ENCODE measurements around the gene ZNF516.
A peak's percentile ranks its signal among the peaks of the same experiment; 100 is the strongest.

Gene ZNF516

DNA sequence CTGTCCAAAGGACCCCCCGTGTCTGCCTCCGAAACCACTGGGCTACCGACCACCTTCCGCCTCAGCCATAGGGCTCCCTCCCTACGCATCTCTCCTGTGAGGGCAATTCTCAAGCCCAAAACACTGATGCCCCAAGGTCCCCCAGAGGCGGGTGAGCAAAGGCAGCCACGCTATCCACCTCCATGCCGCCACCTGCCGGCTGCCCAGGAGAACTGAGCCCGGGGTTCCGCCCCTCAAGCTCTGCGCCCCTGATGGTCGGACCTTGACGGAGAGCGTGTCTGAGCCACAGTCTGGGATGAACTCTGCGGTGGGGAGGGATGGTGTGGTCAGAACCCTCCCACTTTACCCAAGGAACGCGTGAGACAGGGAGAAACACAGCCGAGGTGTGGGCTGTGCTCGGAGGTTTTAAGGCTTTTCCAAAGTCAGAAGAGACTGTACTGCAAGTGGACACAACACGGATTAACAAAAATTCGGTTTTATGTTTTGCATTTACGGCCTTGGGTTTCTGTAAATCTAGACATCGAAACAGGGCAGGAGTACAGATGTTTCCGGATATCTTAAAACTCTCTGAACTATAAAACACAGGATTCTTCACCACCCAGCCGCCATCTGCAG is 114.1 kb downstream of the ZNF516 start:
- no peak overlapping the region for H2BK120ac ChIP-seq (ENCODE audit: low read depth, low read length)
- H3K4me1 ChIP-seq (ENCODE audit: control insufficient read depth, low read depth, low read length), result no peaks in the 10 kb centered on the region
- H3K18ac ChIP-seq (ENCODE audit: low read length), result no peak overlapping the region
- no peak overlapping the region for H3K56ac ChIP-seq (ENCODE audit: low read length)
- no peak overlapping the region for H3K4me2 ChIP-seq (ENCODE audit: low read length)
- no peak overlapping the region for H3K9ac ChIP-seq (ENCODE audit: low read length)
- H3K79me1 ChIP-seq (ENCODE audit: low read length), result no peaks in the 10 kb centered on the region
- H2AK5ac ChIP-seq (ENCODE audit: low read length), result no peak overlapping the region
- WGBS (ENCODE audit: extremely low coverage, insufficient coverage, low lambda C conversion rate), result no CpG with 5 or more reads among the region's 26 CpGs
- no peak overlapping the region for H4K5ac ChIP-seq (ENCODE audit: low read length)
- no peak overlapping the region for H3K4ac ChIP-seq (ENCODE audit: low read depth, low read length)
- no peak overlapping the region for H2BK15ac ChIP-seq (replicated peaks; ENCODE audit: low read depth)
- no peak overlapping the region for H3K27ac ChIP-seq (ENCODE audit: low read depth, low read length)
- H3K36me3 ChIP-seq (ENCODE audit: control insufficient read depth, insufficient read depth, low read length), result no peaks in the 10 kb centered on the region
- no peak overlapping the region for H4K8ac ChIP-seq (ENCODE audit: low read depth, low read length)
- H3K23ac ChIP-seq (ENCODE audit: low read length), result no peak overlapping the region
- DNase-seq, result peak; percentile 81
- H3K4me3 ChIP-seq (ENCODE audit: low read length), result no peak overlapping the region
- no peak overlapping the region for H2BK5ac ChIP-seq (ENCODE audit: low read length)
- no peaks in the 10 kb centered on the region for H3K27me3 ChIP-seq (ENCODE audit: insufficient read depth, low read length, poor library complexity)
- no peaks in the 10 kb centered on the region for H3K79me2 ChIP-seq (ENCODE audit: control insufficient read depth, insufficient read depth, low read length)

DNA sequence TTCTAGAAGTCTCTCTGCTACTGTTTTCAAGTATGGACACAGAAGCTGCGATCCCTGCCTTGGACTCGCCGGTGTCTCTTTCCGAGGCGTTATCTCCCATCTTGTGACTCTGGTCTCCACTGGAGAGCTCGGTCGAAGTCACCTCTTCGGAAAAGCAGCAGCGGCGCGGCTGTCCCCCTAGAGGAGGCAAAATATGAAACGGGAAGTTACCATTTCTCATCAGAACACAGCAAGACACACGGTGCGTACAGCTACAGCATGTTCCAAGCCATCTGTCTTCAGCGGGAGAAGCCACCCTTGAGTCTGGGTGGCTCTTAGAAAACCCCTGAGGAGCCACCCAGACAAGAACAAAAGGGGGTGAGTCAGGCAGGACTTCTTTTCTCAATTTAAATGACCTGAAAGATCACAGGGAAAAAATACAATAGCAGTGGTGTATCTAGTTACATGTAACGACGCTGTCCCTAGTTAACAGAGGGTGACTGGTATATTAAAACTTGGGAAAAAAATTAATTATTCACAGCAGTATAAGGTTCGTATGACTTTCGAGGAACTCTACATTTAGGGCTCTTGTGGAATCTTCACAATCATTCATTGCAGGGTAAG is 114.8 kb downstream of the ZNF516 start:
- no peak overlapping the region for H3K4me2 ChIP-seq (ENCODE audit: low read length)
- DNase-seq, result no peak
- H3K56ac ChIP-seq (ENCODE audit: low read length), result no peak overlapping the region
- H3K4me1 ChIP-seq (ENCODE audit: control insufficient read depth, low read depth, low read length), result no peaks in the 10 kb centered on the region
- H3K27me3 ChIP-seq (ENCODE audit: insufficient read depth, low read length, poor library complexity), result no peaks in the 10 kb centered on the region
- H4K8ac ChIP-seq (ENCODE audit: low read depth, low read length), result no peak overlapping the region
- no peak overlapping the region for H2BK5ac ChIP-seq (ENCODE audit: low read length)
- no CpG with 5 or more reads among the region's 19 CpGs for WGBS (ENCODE audit: extremely low coverage, insufficient coverage, low lambda C conversion rate)
- H3K36me3 ChIP-seq (ENCODE audit: control insufficient read depth, insufficient read depth, low read length), result no peaks in the 10 kb centered on the region
- H3K27ac ChIP-seq (ENCODE audit: low read depth, low read length), result no peak overlapping the region
- H3K79me2 ChIP-seq (ENCODE audit: control insufficient read depth, insufficient read depth, low read length), result no peaks in the 10 kb centered on the region
- H3K4ac ChIP-seq (ENCODE audit: low read depth, low read length), result no peak overlapping the region
- no peak overlapping the region for H2BK120ac ChIP-seq (ENCODE audit: low read depth, low read length)
- no peak overlapping the region for H3K9ac ChIP-seq (ENCODE audit: low read length)
- H3K23ac ChIP-seq (ENCODE audit: low read length), result no peak overlapping the region
- no peak overlapping the region for H3K4me3 ChIP-seq (ENCODE audit: low read length)
- H2AK5ac ChIP-seq (ENCODE audit: low read length), result no peak overlapping the region
- no peak overlapping the region for H2BK15ac ChIP-seq (replicated peaks; ENCODE audit: low read depth)
- H4K5ac ChIP-seq (ENCODE audit: low read length), result no peak overlapping the region
- H3K79me1 ChIP-seq (ENCODE audit: low read length), result no peaks in the 10 kb centered on the region
- H3K18ac ChIP-seq (ENCODE audit: low read length), result no peak overlapping the region

DNA sequence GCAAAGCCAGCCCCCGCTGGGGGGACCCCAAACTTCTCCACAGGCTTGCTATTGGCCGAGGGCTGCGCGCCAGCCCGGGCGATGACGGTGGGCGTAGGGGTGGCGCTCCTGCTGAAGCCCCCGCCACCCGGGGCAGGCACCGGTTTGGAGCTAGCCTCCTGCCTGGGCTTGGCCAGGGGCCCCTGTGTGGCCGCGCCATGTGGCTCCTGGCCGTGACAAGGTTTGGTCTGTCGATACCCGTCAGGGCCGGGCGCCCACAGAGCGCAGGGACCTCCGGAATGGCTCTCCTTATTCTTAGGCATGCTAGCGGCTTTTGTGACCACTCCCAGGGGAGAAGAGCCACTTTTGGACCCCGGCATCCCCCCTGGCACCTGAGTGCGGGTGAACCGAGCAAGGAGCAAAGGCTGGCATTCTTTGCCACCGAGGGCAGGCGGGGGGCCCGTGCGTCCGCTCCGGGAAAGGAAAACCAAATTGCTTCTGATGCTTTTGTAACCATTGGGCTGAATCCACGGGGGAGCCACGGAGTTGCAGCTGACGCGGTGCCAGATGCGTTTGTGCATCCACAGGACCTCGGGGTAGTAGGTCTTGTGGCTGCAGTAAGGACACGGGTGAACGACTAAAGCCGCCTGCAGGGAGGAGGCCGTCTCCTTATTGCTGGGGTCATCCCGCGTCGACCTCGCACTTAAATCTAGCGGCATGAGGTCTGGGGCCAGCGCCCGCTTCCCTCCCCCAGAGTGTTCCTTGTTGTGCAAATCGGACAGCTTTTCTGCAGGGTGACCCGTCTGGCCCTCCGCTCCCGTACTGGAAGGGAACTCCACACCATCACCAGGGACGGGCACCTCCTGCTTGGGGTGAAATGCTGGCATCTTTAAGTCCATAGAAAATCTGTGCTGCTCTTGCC is 115.6 kb downstream of the ZNF516 start:
- no peak for DNase-seq
- no peak overlapping the region for H3K18ac ChIP-seq (ENCODE audit: low read length)
- H2BK15ac ChIP-seq (replicated peaks; ENCODE audit: low read depth), result no peak overlapping the region
- no peaks in the 10 kb centered on the region for H3K27me3 ChIP-seq (ENCODE audit: insufficient read depth, low read length, poor library complexity)
- no peak overlapping the region for H4K8ac ChIP-seq (ENCODE audit: low read depth, low read length)
- no peak overlapping the region for H3K4me2 ChIP-seq (ENCODE audit: low read length)
- no peaks in the 10 kb centered on the region for H3K79me1 ChIP-seq (ENCODE audit: low read length)
- H4K5ac ChIP-seq (ENCODE audit: low read length), result no peak overlapping the region
- H3K23ac ChIP-seq (ENCODE audit: low read length), result no peak overlapping the region
- no CpG with 5 or more reads among the region's 53 CpGs for WGBS (ENCODE audit: extremely low coverage, insufficient coverage, low lambda C conversion rate)
- no peaks in the 10 kb centered on the region for H3K36me3 ChIP-seq (ENCODE audit: control insufficient read depth, insufficient read depth, low read length)
- no peak overlapping the region for H3K4me3 ChIP-seq (ENCODE audit: low read length)
- H3K56ac ChIP-seq (ENCODE audit: low read length), result no peak overlapping the region
- H3K27ac ChIP-seq (ENCODE audit: low read depth, low read length), result no peak overlapping the region
- no peak overlapping the region for H2BK5ac ChIP-seq (ENCODE audit: low read length)
- H2AK5ac ChIP-seq (ENCODE audit: low read length), result no peak overlapping the region
- H2BK120ac ChIP-seq (ENCODE audit: low read depth, low read length), result no peak overlapping the region
- H3K9ac ChIP-seq (ENCODE audit: low read length), result no peak overlapping the region
- no peaks in the 10 kb centered on the region for H3K4me1 ChIP-seq (ENCODE audit: control insufficient read depth, low read depth, low read length)
- no peaks in the 10 kb centered on the region for H3K79me2 ChIP-seq (ENCODE audit: control insufficient read depth, insufficient read depth, low read length)
- no peak overlapping the region for H3K4ac ChIP-seq (ENCODE audit: low read depth, low read length)

DNA sequence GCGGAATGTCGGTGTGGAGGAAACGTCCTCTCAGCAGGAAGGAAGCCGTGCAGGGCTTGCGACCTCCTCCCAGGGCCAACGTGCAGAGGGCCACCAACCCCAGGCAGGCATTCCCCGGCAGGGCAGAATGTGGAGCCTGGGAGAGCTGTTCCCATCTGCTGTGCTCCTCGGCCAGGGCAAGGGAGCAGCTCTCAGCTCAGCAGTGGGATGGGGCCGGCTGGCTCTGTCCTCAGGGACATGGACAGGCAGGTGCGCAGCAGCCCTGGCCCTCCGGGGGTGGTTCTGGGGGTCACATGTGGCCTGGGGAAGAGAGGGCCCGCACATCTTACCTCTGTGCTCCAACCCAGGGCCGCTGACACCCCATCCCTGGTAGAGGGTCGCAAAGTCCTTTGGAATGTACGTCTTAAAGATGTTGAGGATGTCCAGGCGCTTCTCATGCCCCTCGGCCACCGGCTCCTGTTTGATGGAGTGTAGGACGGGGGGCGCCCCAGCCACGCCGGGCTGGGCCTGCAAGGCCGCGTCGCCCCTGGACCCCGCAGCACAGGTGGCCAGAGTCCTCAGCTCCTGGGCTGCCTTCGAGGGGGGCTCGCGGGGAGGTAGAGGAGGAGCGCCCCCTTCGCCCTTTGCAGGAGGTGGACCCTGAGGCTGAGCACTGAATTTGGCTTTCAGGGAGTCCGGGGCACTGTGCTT is 116.4 kb downstream of the ZNF516 start:
- Histone ChIP-seq H3K18ac (ENCODE audit: low read length) (no peak overlapping the region), H3K4me2 (ENCODE audit: low read length) (no peak overlapping the region), H4K5ac (ENCODE audit: low read length) (no peak overlapping the region), H2BK120ac (ENCODE audit: low read depth, low read length) (no peak overlapping the region), H2BK15ac (replicated peaks; ENCODE audit: low read depth) (no peak overlapping the region), H3K27me3 (ENCODE audit: insufficient read depth, low read length, poor library complexity) (no peaks in the 10 kb centered on the region), H3K79me1 (ENCODE audit: low read length) (no peaks in the 10 kb centered on the region), H3K23ac (ENCODE audit: low read length) (no peak overlapping the region), H2AK5ac (ENCODE audit: low read length) (no peak overlapping the region), H3K56ac (ENCODE audit: low read length) (no peak overlapping the region), H4K8ac (ENCODE audit: low read depth, low read length) (no peak overlapping the region), H3K4me3 (ENCODE audit: low read length) (no peak overlapping the region), H3K27ac (ENCODE audit: low read depth, low read length) (no peak overlapping the region), H3K4ac (ENCODE audit: low read depth, low read length) (no peak overlapping the region), H3K79me2 (ENCODE audit: control insufficient read depth, insufficient read depth, low read length) (no peaks in the 10 kb centered on the region), H3K9ac (ENCODE audit: low read length) (no peak overlapping the region), H3K36me3 (ENCODE audit: control insufficient read depth, insufficient read depth, low read length) (no peaks in the 10 kb centered on the region), H3K4me1 (ENCODE audit: control insufficient read depth, low read depth, low read length) (no peaks in the 10 kb centered on the region), H2BK5ac (ENCODE audit: low read length) (no peak overlapping the region)
- no peak for DNase-seq
- no CpG with 5 or more reads among the region's 32 CpGs for WGBS (ENCODE audit: extremely low coverage, insufficient coverage, low lambda C conversion rate)

DNA sequence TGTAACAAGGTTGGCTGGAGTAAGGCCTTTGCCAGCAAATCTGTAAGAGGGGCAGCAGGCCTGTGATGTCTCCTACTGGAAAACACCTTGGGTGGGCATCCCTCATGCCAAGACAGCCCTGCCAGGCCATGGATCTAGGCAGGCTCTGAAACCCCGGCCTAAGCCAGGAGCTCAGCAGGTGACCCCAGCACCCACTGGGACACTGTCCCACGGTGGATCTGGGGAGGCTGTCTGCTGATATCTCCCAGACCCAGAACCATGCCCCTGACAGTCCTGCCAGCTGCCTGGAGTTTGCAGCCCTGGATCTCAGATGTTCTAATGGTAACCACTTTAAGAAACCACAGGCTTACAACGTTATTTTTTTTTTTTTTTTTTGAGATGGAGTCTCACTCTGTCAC is 117.7 kb downstream of the ZNF516 start:
- Histone ChIP-seq H4K8ac (ENCODE audit: low read depth, low read length) (no peak overlapping the region), H3K23ac (ENCODE audit: low read length) (no peak overlapping the region), H3K4me3 (ENCODE audit: low read length) (no peak overlapping the region), H4K5ac (ENCODE audit: low read length) (no peak overlapping the region), H2AK5ac (ENCODE audit: low read length) (no peak overlapping the region), H3K4me2 (ENCODE audit: low read length) (no peak overlapping the region), H3K4ac (ENCODE audit: low read depth, low read length) (no peak overlapping the region), H3K56ac (ENCODE audit: low read length) (no peak overlapping the region), H2BK5ac (ENCODE audit: low read length) (no peak overlapping the region), H3K27me3 (ENCODE audit: insufficient read depth, low read length, poor library complexity) (no peaks in the 10 kb centered on the region), H3K79me1 (ENCODE audit: low read length) (no peaks in the 10 kb centered on the region), H3K79me2 (ENCODE audit: control insufficient read depth, insufficient read depth, low read length) (no peaks in the 10 kb centered on the region), H3K27ac (ENCODE audit: low read depth, low read length) (no peak overlapping the region), H3K9ac (ENCODE audit: low read length) (no peak overlapping the region), H2BK120ac (ENCODE audit: low read depth, low read length) (no peak overlapping the region), H3K4me1 (ENCODE audit: control insufficient read depth, low read depth, low read length) (no peaks in the 10 kb centered on the region), H2BK15ac (replicated peaks; ENCODE audit: low read depth) (no peak overlapping the region), H3K36me3 (ENCODE audit: control insufficient read depth, insufficient read depth, low read length) (no peaks in the 10 kb centered on the region), H3K18ac (ENCODE audit: low read length) (no peak overlapping the region)
- DNase-seq, result no peak
- WGBS (ENCODE audit: extremely low coverage, insufficient coverage, low lambda C conversion rate), result no CpG with 5 or more reads among the region's 3 CpGs

Measured in mesendoderm (in vitro differentiated cells).